PC-9 (cell line): ENCODE data around the gene EHBP1. TPM values are rescaled to one million over a fixed set of nuclear protein-coding genes. Genes with fewer than 3 reads are reported as not detected.
A peak's percentile ranks its signal among the peaks of the same experiment; 100 is the strongest.

Source experiments
- BruUV-seq: library from RNA; stranded (reverse); fragments of 400-500 nt; replicated peaks from 2 replicates; lab custom pipeline; 2021; lab: Mats Ljungman, UMichigan
- CTCF ChIA-PET: fragments of 300-600 bp; sonication (Branson Sonifier 250); formaldehyde crosslinking; loops from one replicate; lab custom pipeline; 2022; ENCODE audit warnings: antibody characterized with exemption; lab: Charles Lee
- POLR2A ChIA-PET: fragments of 300-600 bp; sonication (Branson Sonifier 250); formaldehyde crosslinking; loops from one replicate; lab custom pipeline; 2022; ENCODE audit warnings: antibody characterized with exemption; ENCODE audit not compliant: unreplicated experiment; lab: Charles Lee
- DNase-seq, 2 experiments: peaks; one replicate each; pipeline versions ENCODE4 v3.0.0 to v3.0.0-alpha.2; 2015 to 2022; ENCODE audit warnings: mixed read lengths in 1 of 2
- H2AFZ ChIP-seq: fragments of 200-600 bp; sonication (generic); 2 replicates; pipeline ENCODE4 v1.8.1; 2017; ENCODE audit warnings: antibody characterized with exemption
- H3F3A ChIP-seq: fragments of 200-600 bp; sonication (generic); 2 replicates; pipeline ENCODE4 v1.8.1; 2017; ENCODE audit warnings: antibody characterized with exemption, mild to moderate bottlenecking, low read depth; ENCODE audit not compliant: insufficient read depth
- H3K27ac ChIP-seq: fragments of 200-600 bp; sonication (generic); 2 replicates; pipeline ENCODE4 v1.6.1; 2016; ENCODE audit warnings: mixed run types
- H3K27me3 ChIP-seq: fragments of 200-600 bp; sonication (generic); 2 replicates; pipeline ENCODE4 v1.6.1; 2016; ENCODE audit warnings: low read depth, mixed run types; ENCODE audit not compliant: insufficient read depth
- H3K36me3 ChIP-seq: fragments of 200-600 bp; sonication (generic); 2 replicates; pipeline ENCODE4 v1.6.1; 2016; ENCODE audit warnings: low read depth, mixed run types
- H3K4me1 ChIP-seq: fragments of 200-600 bp; sonication (generic); replicated peaks from 2 replicates; pipeline ENCODE4 v1.6.1; 2016; ENCODE audit warnings: mixed run types; ENCODE audit not compliant: insufficient read depth
- H3K4me2 ChIP-seq: fragments of 200-600 bp; sonication (generic); 2 replicates; pipeline ENCODE4 v1.6.1; 2017; ENCODE audit warnings: mixed run types
- H3K4me3 ChIP-seq: fragments of 200-600 bp; sonication (generic); 2 replicates; pipeline ENCODE4 v1.6.1; 2016; ENCODE audit warnings: mixed run types
- H3K79me2 ChIP-seq: fragments of 200-600 bp; sonication (generic); 2 replicates; pipeline ENCODE4 v1.6.1; 2017; ENCODE audit warnings: low read depth, mixed run types
- H3K9me2 ChIP-seq: fragments of 200-600 bp; sonication (generic); 2 replicates; pipeline ENCODE4 v1.8.1; 2017; ENCODE audit warnings: mild to moderate bottlenecking; ENCODE audit not compliant: insufficient read depth
- H3K9me3 ChIP-seq: fragments of 200-600 bp; sonication (generic); 2 replicates; pipeline ENCODE4 v1.8.1; 2016; ENCODE audit warnings: low read depth; ENCODE audit not compliant: insufficient read depth
- H4K20me1 ChIP-seq: fragments of 200-600 bp; sonication (generic); 2 replicates; pipeline ENCODE4 v1.8.1; 2017; ENCODE audit not compliant: insufficient read depth
- CTCF ChIP-seq: fragments of 200-600 bp; sonication (generic); conservative IDR thresholded peaks from 2 replicates; pipeline ENCODE4 v1.6.1; 2017; ENCODE audit warnings: mixed run types, antibody characterized with exemption, mild to moderate bottlenecking, moderate library complexity
- EZH2 ChIP-seq: fragments of 200-600 bp; sonication (generic); IDR thresholded peaks from 2 replicates; pipeline ENCODE4 v1.8.0; 2017; ENCODE audit warnings: antibody characterized with exemption, low read depth
- intact Hi-C: fragments of 100-400 bp; cut with micrococcal nuclease; formaldehyde crosslinking; loops from one replicate; pipeline ENCODE4 v1.10.0; 2022; ENCODE audit not compliant: unreplicated experiment
- total RNA-seq: library from RNA; stranded (reverse); gene quantifications from 2 replicates; pipeline ENCODE4 v1.2.3, GENCODE V29; 2021

EHBP1 gene
- total RNA-seq, 1 experiment from 2014 or later: 100 TPM

- peak in 1 of 2 experiments; percentile 8 for DNase-seq
- Histone ChIP-seq H3K9me3 (no peaks in the 10 kb centered on the region), H2AFZ (no peak overlapping the region), H3K4me2 (no peak overlapping the region), H3K4me1 (peaks cover 15% of the 10 kb centered on the region), H3K4me3 (no peak overlapping the region), H3K27ac (no peak overlapping the region), H4K20me1 (no peaks in the 10 kb centered on the region), H3K9me2 (no peaks in the 10 kb centered on the region), H3F3A (no peaks in the 10 kb centered on the region), H3K79me2 (no peaks in the 10 kb centered on the region), H3K27me3 (no peaks in the 10 kb centered on the region), H3K36me3 (no peaks in the 10 kb centered on the region)
- intact Hi-C loops: no loop called here
- BruUV-seq: no TSS peak
- POLR2A ChIA-PET: no interaction called here
- TF ChIP-seq CTCF: no peak
- no peak for TF ChIP-seq EZH2
- CTCF ChIA-PET: no interaction called here
These were observed 36.3 kb upstream of the EHBP1 start for GRCh38 chr2:62669180-62669579.

GRCh38 chr2:62672601-62673000 lies 32.9 kb upstream of the EHBP1 start:
- no peaks in the 10 kb centered on the region for H3K27me3 ChIP-seq
- BruUV-seq: no TSS peak
- TF ChIP-seq CTCF (no peak), EZH2 (no peak)
- H3K4me2 ChIP-seq: peak overlapping the region; percentile 11; the same call in 1 of the 2 replicates
- ChIA-PET CTCF (no interaction called here), POLR2A (interaction anchor here (0.6 kb wide), 1 partner anchor 103 kb away, joined by 10 read pairs; no protein-coding TSS in a partner anchor)
- intact Hi-C loops: loop anchor here (1.0 kb wide), 1 partner anchor 11 kb away; no protein-coding TSS in a partner anchor
- H3K9me3 ChIP-seq: no peaks in the 10 kb centered on the region
- peaks cover 9% of the 10 kb centered on the region for H3K4me1 ChIP-seq
- H3K79me2 ChIP-seq: no peaks in the 10 kb centered on the region
- H3F3A ChIP-seq: no peaks in the 10 kb centered on the region
- H3K9me2 ChIP-seq: no peaks in the 10 kb centered on the region
- H3K4me3 ChIP-seq: no peak overlapping the region
- H4K20me1 ChIP-seq: no peaks in the 10 kb centered on the region
- no peak overlapping the region for H3K27ac ChIP-seq
- peak; percentile 54 to 58 for DNase-seq
- no peaks in the 10 kb centered on the region for H3K36me3 ChIP-seq
- no peak overlapping the region for H2AFZ ChIP-seq

- CTCF ChIA-PET: no interaction called here
- no peak overlapping the region for H3K27ac ChIP-seq
- H3K79me2 ChIP-seq: no peaks in the 10 kb centered on the region
- no peaks in the 10 kb centered on the region for H3K9me2 ChIP-seq
- no peaks in the 10 kb centered on the region for H3K9me3 ChIP-seq
- H2AFZ ChIP-seq: no peak overlapping the region
- no peaks in the 10 kb centered on the region for H3K36me3 ChIP-seq
- H3K4me1 ChIP-seq: peaks cover 9% of the 10 kb centered on the region
- POLR2A ChIA-PET: no interaction called here
- no peaks in the 10 kb centered on the region for H4K20me1 ChIP-seq
- H3K4me3 ChIP-seq: no peak overlapping the region
- intact Hi-C loops: no loop called here
- no peak for DNase-seq
- no peak overlapping the region for H3K4me2 ChIP-seq
- H3K27me3 ChIP-seq: no peaks in the 10 kb centered on the region
- BruUV-seq: no TSS peak
- TF ChIP-seq EZH2 (no peak), CTCF (no peak)
- H3F3A ChIP-seq: no peaks in the 10 kb centered on the region
These were observed 30.5 kb upstream of the EHBP1 start for GRCh38 chr2:62675062-62675461.
